B cell (primary cell): ENCODE data around the gene ATF1. TPM values are rescaled to one million over a fixed set of nuclear protein-coding genes. Genes with fewer than 3 reads are reported as not detected.

Source experiments
- ATAC-seq: fragments of 200-7000 bp; cut with Tn5 transposase; one replicate; pipeline ENCODE4 v1.10.0; 2021; ENCODE audit warnings: low read depth, mild to moderate bottlenecking, moderate number of reproducible peaks, moderate library complexity
- CTCF ChIA-PET: fragments of 350-600 bp; sonication (Branson Sonifier 250); formaldehyde crosslinking; loops from one replicate; lab custom pipeline; 2021; ENCODE audit warnings: antibody characterized with exemption, inconsistent platforms; lab: Charles Lee
- POLR2A ChIA-PET: fragments of 350-600 bp; sonication (Branson Sonifier 250); formaldehyde crosslinking; loops from one replicate; lab custom pipeline; 2021; ENCODE audit warnings: antibody characterized with exemption; lab: Charles Lee
- DNase-seq: peaks from one replicate; pipeline ENCODE4 v3.0.0; 2013
- H2AFZ ChIP-seq: 2 replicates; pipeline ENCODE4 v1.6.1; 2012; ENCODE audit warnings: mild to moderate bottlenecking, low read depth, low read length; ENCODE audit not compliant: insufficient read depth, poor library complexity, severe bottlenecking
- H3K27ac ChIP-seq, 2 donors: 1 replicate in 1 of 2; 2 replicates in 1 of 2; pipeline ENCODE4 v1.5.1; 2012 to 2013; ENCODE audit warnings: low read length in 2 of 2, mild to moderate bottlenecking in 2 of 2, moderate library complexity in 1 of 2
- H3K27me3 ChIP-seq, 4 experiments: fragments of 200-600 bp in 1 of 4; sonication (generic) in 1 of 4; replicated peaks in 1 of 4; 1 replicate in 2 of 4; 2 replicates in 2 of 4; pipeline versions ENCODE4 v1.6.1 to v1.7.0; 2013 to 2016; ENCODE audit warnings: low read length in 3 of 4, mild to moderate bottlenecking in 2 of 4, mixed read lengths in 1 of 4, moderate library complexity in 1 of 4; ENCODE audit not compliant: insufficient read depth in 4 of 4, control insufficient read depth in 3 of 4; ENCODE audit errors: control extremely low read depth in 1 of 4
- H3K36me3 ChIP-seq, 2 experiments: replicated peaks in 1 of 2; 1 replicate in 1 of 2; 2 replicates in 1 of 2; pipeline versions ENCODE4 v1.6.1 to v1.7.1; 2013; ENCODE audit warnings: low read length in 1 of 2; ENCODE audit not compliant: insufficient read depth in 2 of 2, control insufficient read depth in 1 of 2; ENCODE audit errors: control extremely low read depth in 1 of 2, extremely low read depth in 1 of 2
- H3K4me1 ChIP-seq, 2 donors: fragments of 200-600 bp in 1 of 2; sonication (generic) in 1 of 2; 1 replicate in 1 of 2; 2 replicates in 1 of 2; pipeline versions ENCODE4 v1.5.1 to v1.6.1; 2013 to 2017; ENCODE audit warnings: low read length in 2 of 2; ENCODE audit not compliant: control insufficient read depth in 2 of 2, insufficient read depth in 2 of 2
- H3K4me2 ChIP-seq: replicated peaks from 2 replicates; pipeline ENCODE3; 2012; ENCODE audit warnings: mild to moderate bottlenecking, low read depth, low read length; ENCODE audit not compliant: poor library complexity, severe bottlenecking
- H3K4me3 ChIP-seq, 5 experiments: fragments of 200-600 bp in 1 of 5; sonication (generic) in 1 of 5; 1 replicate in 3 of 5; 2 replicates in 2 of 5; pipeline versions ENCODE4 v1.5.1 to v1.7.0; 2011 to 2016; ENCODE audit warnings: low read length in 4 of 5, mild to moderate bottlenecking in 4 of 5, low read depth in 2 of 5, control low read depth in 1 of 5, moderate library complexity in 1 of 5; ENCODE audit not compliant: insufficient read depth in 1 of 5; ENCODE audit errors: control extremely low read depth in 1 of 5, extremely low read depth in 1 of 5
- H3K79me2 ChIP-seq: fragments of 200-600 bp; sonication (generic); one replicate; pipeline ENCODE4 v1.6.0; 2016; ENCODE audit warnings: low read length; ENCODE audit not compliant: control insufficient read depth, insufficient read depth
- H3K9ac ChIP-seq: fragments of 200-600 bp; sonication (generic); 2 replicates; pipeline ENCODE4 v1.6.1; 2017; ENCODE audit warnings: mild to moderate bottlenecking, low read length, moderate library complexity
- H3K9me3 ChIP-seq, 3 donors: one replicate each; pipeline versions ENCODE4 v1.6.1 to v1.7.1; 2013; ENCODE audit warnings: low read length in 2 of 3; ENCODE audit not compliant: control insufficient read depth in 2 of 3, insufficient read depth in 1 of 3; ENCODE audit errors: control extremely low read depth in 1 of 3
- H4K20me1 ChIP-seq: 2 replicates; pipeline ENCODE4 v1.6.0; 2012; ENCODE audit warnings: mild to moderate bottlenecking, low read length; ENCODE audit not compliant: insufficient read depth, control insufficient read depth, poor library complexity, severe bottlenecking
- H3K27ac Mint-ChIP-seq: one replicate; pipeline ENCODE4 v1.8.0; 2021; ENCODE audit warnings: mixed read lengths
- H3K27me3 Mint-ChIP-seq: one replicate; pipeline ENCODE4 v1.8.0; 2021; ENCODE audit warnings: mixed read lengths
- H3K4me1 Mint-ChIP-seq: one replicate; pipeline ENCODE4 v1.8.0; 2021; ENCODE audit warnings: mixed read lengths
- H3K4me3 Mint-ChIP-seq: one replicate; pipeline ENCODE4 v1.8.0; 2021; ENCODE audit warnings: mixed read lengths
- H3K9me3 Mint-ChIP-seq: one replicate; pipeline ENCODE4 v1.8.0; 2022; ENCODE audit warnings: mixed read lengths; ENCODE audit not compliant: insufficient read depth
- EZH2 ChIP-seq: IDR thresholded peaks from 2 replicates; pipeline ENCODE4 v1.6.1; 2012; ENCODE audit warnings: borderline replicate concordance, low read depth, mild to moderate bottlenecking, moderate library complexity, low read length; ENCODE audit not compliant: insufficient read depth, poor library complexity, severe bottlenecking
- WGBS: methylation state at CpG from one replicate; pipeline ENCODE4 v1.1.5; 2013; ENCODE audit warnings: missing lambda C conversion rate; ENCODE audit not compliant: insufficient coverage; 5-methylcytosine and 5-hydroxymethylcytosine counted together
- intact Hi-C: fragments of 100-400 bp; cut with micrococcal nuclease; formaldehyde crosslinking; loops from one replicate; pipeline ENCODE4 v1.10.0; 2022
- polyA plus RNA-seq: library from polyadenylated mRNA; depleted of rRNA; stranded (reverse); fragments of >200 nt; gene quantifications from 2 replicates; pipeline ENCODE4 v1.2.3, GENCODE V29; 2012
- total RNA-seq, 2 donors: library from RNA; stranded (reverse); fragments of 120-200 nt in 1 of 2; gene quantifications; 1 replicate in 1 of 2; 2 replicates in 1 of 2; pipeline versions ENCODE4 v1.2.3 to v1.2.4, GENCODE V29; 2013 to 2022
- TF ChIP-seq, protein P1 (sequence below): fragments of 200-600 bp; IDR thresholded peaks from one replicate; pipeline ENCODE4 v1.8.0; 2022; ENCODE audit warnings: antibody characterized with exemption, mild to moderate bottlenecking

ATF1 gene
- total and polyA plus RNA-seq, 2 donors (not counting 1 experiment from before 2014, with no cell fraction given), result 17.2 to 39.5 TPM

GRCh38 chr12:50725011-50725942 is 38.6 kb upstream of the ATF1 start:
- POLR2A ChIA-PET, result no interaction called here
- DNase-seq, result no peak
- H3K4me1 Mint-ChIP-seq, result peaks cover 12% of the 10 kb centered on the region
- H3K36me3 ChIP-seq, result peaks cover 16 to 95% of the 10 kb centered on the region in 2 experiments
- CTCF ChIA-PET, result interaction anchor here (1.2 kb wide), 1 partner anchor 220 kb away, joined by 4 read pairs; the partner anchor contains the start of gene DIP2B
- no peaks in the 10 kb centered on the region for H3K27me3 Mint-ChIP-seq
- no peaks in the 10 kb centered on the region for H4K20me1 ChIP-seq
- TF ChIP-seq, protein P1, sequence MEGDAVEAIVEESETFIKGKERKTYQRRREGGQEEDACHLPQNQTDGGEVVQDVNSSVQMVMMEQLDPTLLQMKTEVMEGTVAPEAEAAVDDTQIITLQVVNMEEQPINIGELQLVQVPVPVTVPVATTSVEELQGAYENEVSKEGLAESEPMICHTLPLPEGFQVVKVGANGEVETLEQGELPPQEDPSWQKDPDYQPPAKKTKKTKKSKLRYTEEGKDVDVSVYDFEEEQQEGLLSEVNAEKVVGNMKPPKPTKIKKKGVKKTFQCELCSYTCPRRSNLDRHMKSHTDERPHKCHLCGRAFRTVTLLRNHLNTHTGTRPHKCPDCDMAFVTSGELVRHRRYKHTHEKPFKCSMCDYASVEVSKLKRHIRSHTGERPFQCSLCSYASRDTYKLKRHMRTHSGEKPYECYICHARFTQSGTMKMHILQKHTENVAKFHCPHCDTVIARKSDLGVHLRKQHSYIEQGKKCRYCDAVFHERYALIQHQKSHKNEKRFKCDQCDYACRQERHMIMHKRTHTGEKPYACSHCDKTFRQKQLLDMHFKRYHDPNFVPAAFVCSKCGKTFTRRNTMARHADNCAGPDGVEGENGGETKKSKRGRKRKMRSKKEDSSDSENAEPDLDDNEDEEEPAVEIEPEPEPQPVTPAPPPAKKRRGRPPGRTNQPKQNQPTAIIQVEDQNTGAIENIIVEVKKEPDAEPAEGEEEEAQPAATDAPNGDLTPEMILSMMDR, result no peak
- TF ChIP-seq EZH2, result no peak
- H3K9ac ChIP-seq, result no peak overlapping the region
- H3K4me2 ChIP-seq, result no peak overlapping the region
- H2AFZ ChIP-seq, result no peak overlapping the region
- intact Hi-C loops, result no loop called here
- peaks cover 0 to 8% of the 10 kb centered on the region in 2 donors for H3K4me1 ChIP-seq
- ATAC-seq, result no peak
- H3K27ac Mint-ChIP-seq, result no peak overlapping the region
- H3K9me3 ChIP-seq, result no peaks in the 10 kb centered on the region
- H3K79me2 ChIP-seq, result no peaks in the 10 kb centered on the region
- no peak overlapping the region for H3K4me3 ChIP-seq
- H3K27me3 ChIP-seq, result no peaks in the 10 kb centered on the region
- no peak overlapping the region for H3K4me3 Mint-ChIP-seq
- WGBS, result 100% methylated on average over 1 of the region's 5 CpGs
- H3K27ac ChIP-seq, result no peak overlapping the region
- no peaks in the 10 kb centered on the region for H3K9me3 Mint-ChIP-seq

DNA sequence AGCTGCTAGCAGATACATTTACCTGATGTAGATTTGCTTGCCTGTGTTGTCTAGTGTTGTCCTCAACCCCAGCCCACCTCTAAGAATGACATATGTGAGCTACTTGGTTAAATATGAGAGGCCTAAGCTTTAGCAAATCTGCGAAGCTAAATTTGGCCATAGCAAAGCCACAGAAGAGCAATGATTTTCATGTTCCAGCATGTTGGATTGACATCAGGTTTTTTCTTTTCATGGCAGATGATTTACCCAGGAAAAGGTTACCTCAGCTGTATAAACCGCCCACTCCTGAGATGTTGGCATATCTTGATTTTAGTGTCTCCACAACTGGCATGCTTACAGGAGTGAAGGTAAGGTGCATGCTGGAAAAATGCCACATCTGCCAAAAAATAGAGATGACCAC is 36.4 kb upstream of the ATF1 start:
- TF ChIP-seq, protein P1, result no peak
- no peak for TF ChIP-seq EZH2
- H3K4me3 ChIP-seq, result no peak overlapping the region
- no peak overlapping the region for H3K4me2 ChIP-seq
- CTCF ChIA-PET, result no interaction called here
- Mint-ChIP-seq H3K27me3 (no peaks in the 10 kb centered on the region), H3K4me1 (peaks cover 6% of the 10 kb centered on the region), H3K27ac (no peak overlapping the region), H3K4me3 (no peak overlapping the region), H3K9me3 (no peaks in the 10 kb centered on the region)
- no peaks in the 10 kb centered on the region for H4K20me1 ChIP-seq
- 93% methylated on average over 2 of the region's 2 CpGs for WGBS
- intact Hi-C loops, result no loop called here
- peaks cover 0 to 5% of the 10 kb centered on the region in 2 donors for H3K4me1 ChIP-seq
- no peaks in the 10 kb centered on the region for H3K9me3 ChIP-seq
- no peak overlapping the region for H2AFZ ChIP-seq
- no peak overlapping the region for H3K27ac ChIP-seq
- no peaks in the 10 kb centered on the region for H3K79me2 ChIP-seq
- peaks cover 24 to 94% of the 10 kb centered on the region in 2 experiments for H3K36me3 ChIP-seq
- H3K9ac ChIP-seq, result no peak overlapping the region
- POLR2A ChIA-PET, result no interaction called here
- DNase-seq (no peak), ATAC-seq (no peak)
- H3K27me3 ChIP-seq, result no peaks in the 10 kb centered on the region
